Choroid plexus epithelial cell (primary cell): ENCODE measurements around the gene DHRS7C.

Experiments used
- DNase-seq: peaks from one replicate; pipeline ENCODE4 v3.0.0-alpha.2; 2010; ENCODE audit warnings: low read depth
- H3K4me3 ChIP-seq: 2 replicates; pipeline ENCODE4 v1.5.1; 2011; ENCODE audit warnings: low read depth, mild to moderate bottlenecking, control low read depth, low read length, moderate library complexity
- TF ChIP-seq, protein P1 (sequence below): conservative IDR thresholded peaks from 2 replicates; pipeline ENCODE4 v1.5.1; 2011; ENCODE audit warnings: low read depth, mild to moderate bottlenecking, control low read depth, inconsistent platforms, low read length, moderate library complexity

Gene DHRS7C

DNA sequence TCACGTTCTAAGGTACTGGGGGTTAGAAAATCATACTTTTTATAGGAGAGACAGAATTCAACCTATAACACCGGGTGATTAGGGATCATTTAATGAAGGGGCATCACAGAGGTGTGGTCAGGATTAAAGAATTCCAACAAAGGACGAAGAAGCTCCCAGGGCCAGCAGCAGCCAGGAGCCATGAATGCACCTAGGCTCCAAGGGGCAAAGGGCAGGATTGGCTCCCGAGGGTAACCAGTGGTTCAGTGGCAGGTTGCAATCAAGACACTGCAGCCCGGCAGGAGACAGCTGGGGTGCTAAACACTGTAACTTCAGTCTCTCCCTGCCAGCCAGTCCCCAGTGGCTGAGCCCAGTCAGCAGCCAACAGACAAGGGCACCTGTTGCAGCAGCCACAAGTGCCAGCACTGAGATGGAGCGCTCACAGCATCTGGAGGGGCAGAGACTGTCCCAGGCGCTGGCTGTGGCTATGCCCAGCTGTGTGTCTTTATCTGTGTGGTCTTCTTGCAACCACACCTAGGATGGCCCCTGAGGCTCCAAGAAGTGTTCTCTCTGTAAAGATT, 23.9 kb downstream of the DHRS7C start:
- no peak for DNase-seq
- TF ChIP-seq, protein P1, sequence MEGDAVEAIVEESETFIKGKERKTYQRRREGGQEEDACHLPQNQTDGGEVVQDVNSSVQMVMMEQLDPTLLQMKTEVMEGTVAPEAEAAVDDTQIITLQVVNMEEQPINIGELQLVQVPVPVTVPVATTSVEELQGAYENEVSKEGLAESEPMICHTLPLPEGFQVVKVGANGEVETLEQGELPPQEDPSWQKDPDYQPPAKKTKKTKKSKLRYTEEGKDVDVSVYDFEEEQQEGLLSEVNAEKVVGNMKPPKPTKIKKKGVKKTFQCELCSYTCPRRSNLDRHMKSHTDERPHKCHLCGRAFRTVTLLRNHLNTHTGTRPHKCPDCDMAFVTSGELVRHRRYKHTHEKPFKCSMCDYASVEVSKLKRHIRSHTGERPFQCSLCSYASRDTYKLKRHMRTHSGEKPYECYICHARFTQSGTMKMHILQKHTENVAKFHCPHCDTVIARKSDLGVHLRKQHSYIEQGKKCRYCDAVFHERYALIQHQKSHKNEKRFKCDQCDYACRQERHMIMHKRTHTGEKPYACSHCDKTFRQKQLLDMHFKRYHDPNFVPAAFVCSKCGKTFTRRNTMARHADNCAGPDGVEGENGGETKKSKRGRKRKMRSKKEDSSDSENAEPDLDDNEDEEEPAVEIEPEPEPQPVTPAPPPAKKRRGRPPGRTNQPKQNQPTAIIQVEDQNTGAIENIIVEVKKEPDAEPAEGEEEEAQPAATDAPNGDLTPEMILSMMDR, result no peak
- H3K4me3 ChIP-seq, result no peak overlapping the region

DNA sequence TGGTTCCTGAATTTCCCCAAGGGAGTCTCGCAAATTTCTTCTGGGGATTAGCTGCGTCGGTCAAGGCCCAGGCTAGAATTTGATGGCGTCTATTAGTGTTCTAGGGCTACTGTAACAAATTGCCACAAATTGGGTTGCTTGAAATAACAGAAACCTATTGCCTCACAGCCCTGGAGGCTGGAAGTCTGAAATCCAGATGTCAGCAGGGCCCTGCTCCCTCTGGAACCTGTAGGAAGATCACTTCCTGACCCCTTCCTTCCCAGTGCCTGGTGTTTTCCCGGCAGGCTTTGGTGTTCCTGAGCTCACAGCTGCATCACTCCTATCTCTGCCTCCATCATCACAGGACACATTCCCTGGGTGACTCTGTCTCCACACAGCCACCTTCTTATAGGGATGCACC, 24.4 kb downstream of the DHRS7C start:
- TF ChIP-seq, protein P1, result no peak
- no peak overlapping the region for H3K4me3 ChIP-seq
- DNase-seq, result no peak

DNA sequence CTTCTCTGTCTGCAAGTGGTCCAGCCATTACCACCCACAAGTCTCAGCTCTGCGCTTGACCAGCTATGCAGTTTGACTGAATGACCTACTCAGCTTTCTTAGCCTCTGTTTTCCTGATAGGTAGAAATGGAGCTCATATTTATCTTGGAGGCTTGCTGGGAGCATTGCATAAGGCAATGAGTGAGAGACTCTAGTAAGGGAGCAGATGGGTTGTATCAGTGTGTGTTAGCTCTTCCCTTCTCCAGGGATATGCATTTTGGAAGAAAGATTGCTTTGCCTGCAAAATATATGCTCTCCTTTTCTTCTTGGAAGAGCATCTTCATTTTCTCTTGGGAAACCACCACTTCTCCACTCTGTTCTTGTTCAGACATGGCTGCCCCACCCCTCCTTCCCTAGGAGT, 26.1 kb downstream of the DHRS7C start:
- no peak overlapping the region for H3K4me3 ChIP-seq
- DNase-seq, result no peak

DNA sequence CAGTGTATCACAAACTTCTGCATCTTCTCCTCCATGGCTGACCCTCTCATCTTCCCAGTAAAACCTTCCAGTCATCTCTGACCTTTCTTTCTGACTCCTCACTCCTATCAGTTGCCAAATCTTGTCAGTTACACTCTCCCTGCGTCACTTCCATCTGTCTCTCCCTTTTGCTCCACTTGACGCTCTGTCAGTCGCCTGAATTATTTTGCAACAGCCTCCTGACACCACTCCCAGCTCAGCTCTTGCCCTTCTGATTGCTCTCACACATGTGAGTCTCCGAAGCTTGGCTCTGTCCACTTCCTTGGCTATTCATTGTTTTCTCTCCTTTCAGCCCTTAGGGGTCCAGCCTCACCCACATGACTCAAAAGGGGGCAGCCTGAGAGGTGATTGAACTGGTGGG, 27.7 kb downstream of the DHRS7C start:
- no peak overlapping the region for H3K4me3 ChIP-seq
- TF ChIP-seq, protein P1, result no peak
- DNase-seq, result no peak

More for the DNA sequence above, 26.1 kb downstream of the DHRS7C start:
- TF ChIP-seq, protein P1, result no peak

DNA sequence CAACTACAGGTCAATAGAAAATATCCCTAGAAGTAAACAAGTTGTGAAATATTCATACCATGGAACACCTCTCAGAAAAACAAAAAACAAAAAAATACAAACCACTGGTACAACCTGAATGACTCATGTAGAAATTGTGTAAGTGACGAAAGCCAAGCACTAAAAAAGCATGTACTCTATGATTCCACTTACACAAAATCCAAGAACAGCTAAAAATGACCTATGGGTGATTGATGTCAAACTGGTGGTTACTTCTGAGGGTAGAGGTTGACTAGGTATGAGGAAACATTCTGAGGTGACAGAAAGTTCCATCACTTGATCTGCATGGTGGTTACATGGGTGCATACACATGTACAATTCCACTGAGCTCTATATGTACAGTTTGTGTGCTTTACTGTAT, 31.1 kb downstream of the DHRS7C start:
- no peak for DNase-seq
- no peak overlapping the region for H3K4me3 ChIP-seq
- TF ChIP-seq, protein P1, result no peak

DNA sequence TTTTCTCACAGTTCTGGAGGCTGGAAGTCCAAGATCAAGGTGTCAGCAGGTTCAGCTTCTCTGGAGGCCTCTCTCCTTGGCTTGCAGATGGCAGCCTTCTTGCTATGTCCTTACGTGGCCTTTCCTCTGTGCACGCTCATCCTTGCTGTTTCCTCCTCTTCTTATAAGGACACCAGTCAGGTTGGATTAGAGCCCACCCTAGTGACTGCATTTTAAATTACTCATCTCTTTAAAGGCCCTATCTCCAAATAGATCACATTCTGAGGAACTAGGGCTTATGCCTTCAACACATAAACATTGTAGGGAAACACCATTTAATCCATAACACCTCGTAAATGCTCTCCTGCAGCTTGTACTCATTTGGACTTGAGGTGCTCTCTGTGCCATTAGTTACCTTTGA, 36.3 kb downstream of the DHRS7C start:
- no peak for DNase-seq
- TF ChIP-seq, protein P1, result no peak
- no peak overlapping the region for H3K4me3 ChIP-seq

DNA sequence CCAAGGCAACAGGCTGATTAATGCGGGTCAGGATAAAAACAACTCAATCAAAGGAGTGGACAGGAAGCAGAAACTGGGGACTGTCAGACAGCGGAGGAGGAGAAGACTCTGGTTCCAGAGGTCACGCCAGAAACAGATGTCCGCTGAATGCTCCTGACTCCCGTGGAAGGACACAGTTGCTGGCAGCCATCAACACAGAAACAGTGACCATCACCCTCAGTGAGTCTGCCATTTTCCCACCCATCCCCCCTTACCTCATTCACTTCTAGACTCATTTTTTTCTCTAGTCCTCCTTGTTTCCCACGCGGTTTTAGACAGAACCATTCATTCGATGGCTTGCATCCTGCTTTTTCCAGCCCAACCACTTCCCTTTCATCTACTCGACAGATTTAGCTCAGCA, 40.9 kb downstream of the DHRS7C start:
- no peak for DNase-seq
- no peak overlapping the region for H3K4me3 ChIP-seq
- TF ChIP-seq, protein P1, result no peak
